ENCODE results near the gene SCAMP5.

DNA sequence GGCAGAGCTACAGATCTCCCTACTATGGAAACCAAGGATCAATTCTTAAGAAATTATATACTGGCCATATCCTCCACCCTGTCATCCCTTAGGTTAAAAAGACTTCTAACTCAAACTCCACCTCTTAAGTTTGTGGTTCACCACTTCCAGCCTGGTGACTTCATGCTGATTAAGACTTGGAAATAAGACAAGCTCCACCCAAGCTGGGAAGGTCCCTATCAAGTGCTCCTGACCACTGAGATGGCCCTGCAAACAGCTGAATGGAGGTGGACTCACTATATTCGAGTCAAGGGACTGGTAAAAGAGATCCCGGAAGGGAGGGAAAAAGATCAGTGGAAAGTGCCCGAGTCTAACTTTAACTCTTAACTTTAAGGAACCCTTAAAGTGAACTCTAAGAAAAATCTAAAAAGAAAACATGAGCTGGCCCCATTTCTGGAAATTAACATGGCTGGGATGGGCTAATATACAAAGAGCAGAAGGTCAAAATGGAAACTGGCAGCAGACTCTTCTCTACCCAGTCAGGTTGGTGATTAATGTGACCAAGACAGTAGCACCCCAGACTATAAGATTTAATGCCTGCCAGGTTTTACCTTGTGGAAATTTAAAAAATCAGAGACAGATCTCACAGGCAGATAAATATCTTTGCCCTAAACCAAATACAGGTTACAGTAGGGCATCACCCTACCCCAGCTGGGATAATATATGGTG lies 71.9 kb downstream of the SCAMP5 start:
- TF ChIP-seq CTCF (IDR thresholded peaks at IDR 0.05) (no peak), POLR2A (IDR thresholded peaks at IDR 0.05) (no peak)
